Stimulated activated CD8-positive, alpha-beta memory T cell treated with anti-CD3 and anti-CD28 coated beads, Interleukin-7, amount 100 ng/mL, for 4 hours (primary cell): ENCODE measurements around the gene C11orf21.
"Not testable (repeated sequence)": the region's sequence is repeated elsewhere in the genome, so short reads cannot be mapped to it uniquely, and the experiment has no call there.

Experiments
- DNase-seq, 2 donors: peaks; one replicate each; pipeline ENCODE4 v3.0.0-alpha.2; 2020; ENCODE audit warnings: low read depth in 2 of 2

C11orf21 gene

DNA sequence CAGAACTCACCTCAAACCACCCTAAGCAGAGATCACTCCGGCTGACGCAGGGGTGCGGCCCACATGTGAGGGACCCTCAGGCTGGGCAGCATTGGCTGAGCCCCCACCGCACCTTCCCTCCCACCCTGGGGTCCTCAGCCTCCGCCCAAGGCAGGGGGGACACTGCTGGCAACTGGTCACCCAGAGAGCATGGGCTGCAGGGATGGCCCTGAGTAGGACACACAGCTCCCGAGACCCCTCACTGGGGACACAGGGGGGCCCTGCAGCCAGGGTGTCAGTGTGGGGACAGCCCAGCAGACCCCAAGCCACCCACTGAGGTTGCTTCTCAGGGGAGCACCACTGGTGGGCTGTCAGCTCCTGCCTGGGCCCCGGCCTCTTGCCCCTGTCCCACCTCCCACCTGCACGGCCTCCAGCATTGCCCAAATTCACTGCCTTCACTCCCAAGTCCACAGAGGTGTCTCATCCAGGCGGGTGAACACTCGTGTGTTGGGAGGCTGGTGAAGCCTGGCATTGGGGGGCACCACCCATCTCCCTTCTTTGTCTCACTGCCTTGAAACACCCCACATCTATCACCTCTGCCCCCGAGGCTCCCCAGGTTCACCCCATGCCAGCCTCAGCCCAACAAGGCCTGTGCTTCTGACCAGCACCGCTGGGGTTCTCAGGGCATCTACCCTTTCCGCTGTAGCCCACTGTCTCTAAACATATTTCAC lies 4.7 kb downstream of the C11orf21 start:
- DNase-seq = no peak

DNA sequence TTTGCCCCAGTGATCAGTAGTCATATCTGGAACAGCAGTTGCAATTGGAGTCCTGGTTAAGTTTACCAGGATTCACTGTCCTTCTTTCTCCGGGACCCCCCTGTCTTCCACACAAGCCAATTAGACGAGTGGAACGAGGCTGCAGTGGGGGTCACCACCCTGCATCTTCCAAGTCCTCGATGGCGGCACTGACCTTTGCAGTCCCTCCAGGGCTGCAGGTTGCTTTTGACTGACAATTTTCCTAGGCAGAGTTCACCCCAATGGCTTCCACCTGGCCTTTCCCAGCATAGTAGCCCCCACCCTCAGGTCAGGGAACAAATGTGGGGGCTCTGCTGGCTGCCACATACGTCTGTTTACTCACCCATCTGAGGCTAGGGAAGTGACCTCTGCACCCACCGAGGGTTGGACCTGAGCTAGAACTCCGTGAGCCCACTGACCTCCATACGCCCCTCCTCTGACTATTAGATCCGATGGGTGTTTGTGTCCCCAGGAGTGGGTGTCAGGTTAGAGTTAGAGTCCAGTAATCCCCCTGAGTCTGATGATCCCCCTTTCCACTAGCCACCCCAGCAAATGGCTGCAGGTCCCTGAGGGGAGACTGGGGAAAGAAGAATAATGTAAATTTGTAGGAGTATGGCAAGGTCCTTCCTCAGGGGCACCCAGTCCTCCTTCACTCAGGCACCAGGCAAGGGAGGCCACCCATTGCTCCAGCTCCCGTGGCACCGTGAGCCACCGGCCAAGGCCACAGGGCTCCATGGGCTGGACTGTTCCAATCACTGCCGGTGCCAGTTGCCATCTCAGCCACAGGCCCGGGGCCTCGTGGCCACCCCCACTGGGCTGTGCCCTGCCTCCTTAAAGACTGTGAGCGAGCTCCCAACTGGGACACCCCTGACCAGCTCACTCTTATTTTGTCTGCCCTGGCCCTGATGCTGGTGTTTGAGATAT lies 5.5 kb downstream of the C11orf21 start:
- no peak for DNase-seq

DNA sequence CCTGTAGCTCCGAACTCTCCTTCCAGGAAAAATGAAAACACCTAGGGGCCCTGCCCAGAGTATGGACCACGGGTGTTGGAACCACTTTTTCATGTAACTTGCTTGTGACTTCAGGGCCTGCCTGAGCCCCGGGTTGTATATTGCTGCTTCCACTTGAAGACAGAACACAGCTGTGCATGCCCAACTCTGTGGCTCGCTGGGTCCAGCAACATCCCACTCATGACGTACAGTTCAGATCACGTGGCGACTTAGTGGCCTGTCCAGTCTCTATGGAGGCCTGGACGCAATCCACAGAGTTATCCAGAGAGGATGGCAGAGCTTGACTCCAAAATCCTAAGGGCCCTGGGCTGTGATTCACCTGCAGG lies 6.8 kb downstream of the C11orf21 start:
- DNase-seq = no peak

DNA sequence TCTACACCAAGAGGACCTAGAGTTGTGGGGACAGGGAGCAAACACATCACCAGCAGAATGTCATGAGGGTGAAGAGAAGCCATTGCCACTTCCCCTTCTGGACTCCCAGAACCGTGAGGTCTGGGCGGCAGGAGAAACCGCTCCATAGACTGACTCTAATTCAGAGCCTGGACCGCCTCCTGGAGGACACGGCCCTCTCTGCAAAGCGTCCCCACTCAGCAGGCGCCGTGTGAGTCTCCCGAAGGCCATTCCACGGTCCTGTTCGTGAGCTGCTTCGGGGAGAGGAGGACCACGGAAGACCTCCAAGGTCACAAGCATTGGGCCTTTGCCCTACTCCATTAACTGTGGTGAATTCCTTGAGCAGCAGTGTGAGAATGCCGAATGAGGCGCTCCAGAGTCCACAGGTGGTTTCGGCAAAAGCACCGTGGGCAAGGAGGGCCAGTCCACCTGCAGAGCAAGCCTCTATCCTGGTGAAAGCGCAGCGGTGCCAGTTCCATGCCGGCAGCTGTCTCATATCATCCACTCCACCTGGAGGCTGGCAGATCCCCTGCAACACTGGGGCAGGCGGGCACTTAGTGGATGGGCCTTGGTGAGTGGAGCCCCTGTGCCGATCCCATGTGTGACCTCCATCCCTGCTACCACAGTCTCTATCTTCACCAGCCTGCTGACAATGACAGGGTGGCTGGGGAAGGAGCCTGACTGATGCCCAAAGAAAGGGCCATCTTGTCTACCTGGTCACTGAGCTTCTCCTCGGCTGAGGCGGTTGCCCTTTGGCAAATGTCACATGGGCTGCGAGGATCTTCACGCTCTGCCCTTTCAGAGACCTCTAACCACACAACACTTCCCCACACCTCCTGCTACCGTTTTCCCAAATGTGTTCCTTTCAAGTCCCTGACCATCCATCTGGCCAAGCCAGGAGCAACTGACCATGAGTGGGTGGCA lies 7.5 kb downstream of the C11orf21 start:
- DNase-seq = no peak

DNA sequence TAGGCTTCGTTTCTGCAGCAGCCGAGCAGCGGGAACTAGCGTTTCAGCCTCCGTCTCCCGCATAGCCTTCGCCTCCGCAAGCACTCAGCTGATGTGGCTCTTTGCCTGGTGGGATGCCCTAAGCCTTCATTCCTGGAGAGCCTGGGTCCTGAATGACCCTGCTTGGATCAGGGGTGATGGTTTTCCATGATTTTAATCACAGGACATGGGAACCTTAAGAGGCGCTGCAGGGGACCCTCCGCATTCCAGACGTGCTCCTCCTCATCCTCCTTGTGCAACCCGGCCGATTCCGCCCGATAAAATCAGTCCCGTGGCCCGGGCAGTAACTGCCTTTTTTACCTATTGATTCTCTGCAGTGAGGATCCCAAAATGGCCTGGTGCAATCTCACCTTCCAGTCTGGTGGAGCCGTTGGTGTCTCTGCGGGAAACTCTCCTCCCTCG lies 8.2 kb downstream of the C11orf21 start:
- no peak for DNase-seq

DNA sequence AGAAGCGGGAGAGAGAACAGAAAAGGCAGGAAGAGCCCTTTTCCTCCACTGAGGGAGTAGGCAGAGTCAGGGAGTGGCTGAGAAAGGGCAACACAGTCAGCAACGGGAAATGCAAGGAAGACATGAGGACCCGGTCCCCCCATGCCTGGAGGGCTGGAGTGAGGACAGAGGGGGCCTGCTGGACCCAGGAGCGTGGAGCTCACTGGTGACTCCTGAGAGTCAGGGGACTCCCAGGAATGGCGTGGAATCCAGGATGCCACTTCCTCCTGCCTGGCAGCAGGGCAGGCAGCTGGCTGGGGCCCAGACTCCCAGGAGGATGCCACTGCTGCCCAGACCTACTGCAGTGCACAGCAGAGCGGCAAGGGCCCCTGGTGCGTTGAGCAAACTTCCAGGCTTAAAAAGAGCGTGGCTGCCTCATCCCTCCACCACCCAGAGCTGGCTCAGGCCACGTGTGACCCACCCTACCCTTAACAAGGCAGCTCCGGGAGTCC lies 11.3 kb downstream of the C11orf21 start:
- DNase-seq = no peak

DNA sequence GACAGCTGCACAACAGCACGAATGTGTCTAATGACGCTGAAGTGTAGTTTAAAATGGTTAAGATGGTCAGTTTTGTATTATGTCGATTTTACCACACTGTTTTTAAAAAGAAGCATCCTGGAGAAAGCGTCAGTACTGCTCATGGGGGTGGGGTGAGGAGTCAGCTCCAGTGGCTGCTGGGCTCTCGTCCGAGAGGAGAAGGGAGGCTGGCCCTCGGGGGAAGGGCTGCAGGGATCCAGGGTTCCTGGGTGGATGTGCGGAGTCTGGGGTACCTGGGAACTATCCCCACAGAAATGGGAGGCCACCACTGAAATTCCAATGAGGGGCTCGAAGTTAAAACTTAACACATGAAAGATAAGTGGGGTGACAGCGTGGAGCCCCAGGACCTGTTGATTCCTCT lies 11.9 kb downstream of the C11orf21 start:
- DNase-seq = no peak

DNA sequence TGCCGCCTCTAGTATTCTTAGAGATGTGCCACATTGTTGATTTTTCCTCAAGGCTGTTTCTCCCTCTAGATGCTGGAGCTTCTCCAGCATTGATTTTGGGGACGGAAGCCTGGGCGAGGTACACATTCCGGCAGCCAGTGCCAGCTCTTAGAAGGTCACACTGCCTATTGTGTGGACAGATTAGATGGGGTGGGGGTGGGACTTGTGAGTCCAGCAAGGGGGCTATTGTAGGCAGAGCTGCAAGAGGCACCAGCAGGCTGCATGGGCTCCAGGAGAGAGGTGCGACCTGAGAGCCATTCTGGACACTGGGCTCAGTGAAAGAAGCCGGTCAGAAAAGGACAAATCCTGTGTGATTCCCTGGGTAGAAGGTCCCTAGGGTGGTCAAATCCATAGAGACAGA lies 12.4 kb downstream of the C11orf21 start:
- DNase-seq = no peak

DNA sequence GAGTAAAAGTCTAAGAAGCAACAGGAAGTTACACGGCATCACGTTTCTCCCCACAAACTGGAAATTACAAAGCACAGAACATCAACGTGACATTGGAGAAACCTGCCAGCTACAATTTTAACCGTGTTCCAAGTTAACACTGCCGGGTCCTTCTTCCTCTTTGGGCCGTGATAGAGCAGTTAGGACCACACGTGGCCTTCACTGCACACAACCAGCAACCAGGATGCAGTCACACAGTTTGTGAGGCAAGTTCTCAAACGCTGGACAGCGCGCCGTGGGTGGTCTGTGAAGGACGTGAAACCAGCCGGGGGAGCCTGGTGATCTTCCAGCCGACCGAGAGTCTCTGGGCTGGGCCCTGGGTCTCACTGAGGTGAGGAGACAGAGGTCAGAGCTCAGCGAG lies 14.6 kb downstream of the C11orf21 start:
- no peak for DNase-seq

DNA sequence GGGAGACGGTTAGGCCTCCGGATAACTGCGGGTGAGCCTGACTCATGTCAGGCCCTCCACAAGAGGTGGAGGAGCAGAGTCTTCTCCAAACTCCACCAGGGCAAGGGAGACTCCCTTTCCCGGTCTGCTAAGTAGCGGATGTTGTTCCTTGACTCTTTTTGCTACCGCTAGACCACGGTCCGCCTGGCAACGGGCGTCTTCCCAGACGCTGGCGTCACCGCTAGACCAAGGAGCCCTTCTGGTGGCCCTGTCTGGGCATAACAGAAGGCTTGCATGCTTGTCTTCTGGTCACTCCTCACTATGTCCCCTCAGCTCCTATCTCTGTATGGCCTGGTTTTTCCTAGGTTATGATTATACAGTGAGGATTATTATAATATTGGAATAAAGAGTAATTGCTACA lies 15.4 kb downstream of the C11orf21 start:
- DNase-seq = not testable (repeated sequence)

DNA sequence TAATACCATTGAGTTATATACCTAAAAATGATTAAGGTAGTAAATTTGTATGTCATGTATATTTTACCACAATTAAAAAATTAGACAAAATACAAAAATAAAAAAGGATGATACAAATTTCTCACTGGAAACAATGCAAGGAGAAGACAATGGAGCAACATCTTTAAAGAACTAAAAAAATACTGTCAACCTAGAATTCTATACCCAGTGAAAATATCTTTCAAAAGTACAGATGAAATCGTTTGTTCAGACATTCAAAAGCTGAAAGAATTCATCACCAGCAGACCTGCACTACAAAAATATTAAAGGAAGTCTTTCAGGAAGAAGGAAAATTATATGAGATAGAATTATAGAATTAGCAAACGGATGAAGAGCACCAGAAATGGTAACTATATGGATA lies 21.5 kb downstream of the C11orf21 start:
- no peak for DNase-seq

DNA sequence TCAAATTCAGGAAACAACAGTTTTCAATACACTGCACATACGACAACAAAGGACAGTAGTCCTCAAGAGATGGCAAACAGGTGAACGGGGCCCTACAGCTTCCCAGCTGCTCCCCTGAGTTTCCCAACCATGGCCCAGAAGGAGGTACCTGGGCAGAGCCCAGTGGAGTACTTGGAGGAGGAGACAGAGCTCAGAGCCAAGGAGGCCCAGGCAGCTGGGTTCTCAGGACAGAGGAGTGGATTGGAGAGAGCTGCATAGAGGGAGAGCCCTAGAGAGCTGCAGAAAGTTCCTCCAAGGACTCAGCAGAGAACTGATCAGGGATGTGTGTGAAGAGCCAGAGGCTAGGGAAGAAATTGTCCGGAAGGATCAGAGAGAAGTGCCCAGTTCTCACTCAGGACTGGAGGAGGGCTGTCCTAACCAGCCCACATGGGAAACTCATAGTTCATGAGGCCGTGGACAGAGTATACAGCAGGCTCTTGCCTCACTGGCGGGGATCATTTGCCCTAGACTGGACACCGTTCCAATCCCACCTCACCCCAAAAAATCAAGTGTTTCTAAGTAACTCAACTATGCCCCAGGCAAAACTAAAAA lies 23.7 kb downstream of the C11orf21 start:
- DNase-seq = no peak

DNA sequence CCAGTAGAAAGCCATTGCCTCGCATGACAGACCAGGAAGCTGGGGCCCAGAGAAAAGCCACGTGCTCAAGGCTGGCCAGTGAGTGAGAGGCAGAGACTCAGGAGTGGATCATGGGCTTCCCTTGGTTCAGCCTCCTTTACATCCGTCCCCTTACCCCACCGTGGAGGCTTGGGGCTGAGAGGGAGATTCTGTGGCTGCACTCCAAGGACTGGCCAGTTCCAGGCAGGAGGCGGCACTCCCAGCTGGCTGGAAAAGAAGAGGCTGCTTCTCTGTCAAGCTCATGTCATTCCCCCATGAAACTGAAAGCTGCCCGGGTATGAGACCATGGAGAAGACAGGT lies 24.7 kb downstream of the C11orf21 start:
- DNase-seq = no peak

DNA sequence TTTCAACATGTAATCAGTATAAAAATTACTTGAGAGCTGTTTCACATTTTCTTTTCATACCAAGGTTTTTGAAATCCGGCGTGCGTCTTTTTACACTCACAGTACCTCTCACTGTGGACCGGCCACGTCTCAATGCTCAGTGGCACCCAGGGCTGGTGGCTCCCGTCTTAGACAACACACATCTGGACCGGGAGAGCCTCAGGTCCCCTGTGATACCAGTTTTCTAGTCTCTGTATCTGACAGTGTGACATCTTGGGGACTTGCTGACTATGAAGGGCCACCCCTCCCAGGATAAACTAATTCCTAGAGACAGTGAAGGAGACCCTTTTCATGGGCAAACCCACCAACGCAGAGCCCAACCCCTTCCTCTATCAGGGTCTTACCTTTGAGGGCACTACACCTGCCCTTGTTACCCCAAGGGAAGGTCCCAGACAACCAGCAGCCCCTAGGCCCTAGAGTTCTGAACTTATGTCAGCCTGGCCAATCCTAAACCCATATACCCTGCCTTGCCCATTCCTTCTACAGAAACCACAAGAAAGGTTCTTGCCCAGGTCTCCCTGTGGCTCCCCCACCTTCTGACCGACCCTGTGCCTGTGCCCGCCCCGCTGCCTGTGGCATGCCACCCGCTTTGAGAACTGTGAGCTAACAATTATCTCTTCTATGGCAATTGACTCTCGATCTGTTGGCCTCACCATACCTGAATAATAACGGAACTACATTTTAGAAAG lies 25.3 kb downstream of the C11orf21 start:
- DNase-seq = no peak

DNA sequence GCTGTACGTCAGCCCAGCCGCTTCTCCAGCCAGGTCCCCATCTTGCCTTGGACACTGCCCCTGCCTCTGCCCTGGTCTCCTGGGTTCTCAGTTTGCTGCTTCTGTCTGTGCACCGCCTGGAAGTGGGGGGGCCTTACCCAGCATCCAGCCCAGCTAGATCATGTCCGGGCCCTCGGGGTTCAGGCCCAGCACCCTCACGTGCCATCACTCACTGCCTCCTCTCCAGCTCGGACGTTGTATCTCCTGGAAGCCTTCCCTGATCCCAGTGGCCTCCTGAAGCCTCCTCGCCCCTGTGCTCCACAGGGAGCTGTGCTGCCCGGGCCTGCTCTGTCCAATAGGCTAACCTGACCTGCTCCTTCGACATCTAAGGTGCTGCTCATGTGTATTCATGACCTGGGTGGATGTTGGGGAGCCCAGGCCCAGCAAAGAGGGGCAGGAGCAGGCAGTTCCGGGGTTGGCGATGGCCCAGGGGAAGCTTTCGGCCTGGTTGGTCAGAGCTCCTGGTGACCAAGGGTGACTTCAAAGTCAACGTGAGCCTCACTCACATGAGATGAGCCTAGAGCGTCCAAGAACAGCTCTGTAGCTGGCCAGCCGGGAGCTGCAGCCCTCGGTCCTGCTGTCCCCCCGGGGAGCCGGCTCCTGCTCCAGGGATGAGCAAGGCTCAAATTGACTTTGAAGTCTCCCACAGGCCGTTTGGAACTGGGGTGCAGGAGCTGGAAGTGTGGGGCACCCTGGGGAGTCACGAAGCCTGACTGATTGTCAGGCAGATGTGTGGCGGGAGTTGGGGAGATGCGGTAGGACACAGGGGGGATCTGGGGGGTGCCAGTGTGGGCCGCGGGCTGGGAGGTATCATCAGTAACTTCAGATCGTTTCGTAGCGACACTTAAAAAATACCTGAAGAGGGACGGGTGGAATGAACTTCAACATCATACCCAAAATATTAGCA lies 26.1 kb downstream of the C11orf21 start:
- no peak for DNase-seq

DNA sequence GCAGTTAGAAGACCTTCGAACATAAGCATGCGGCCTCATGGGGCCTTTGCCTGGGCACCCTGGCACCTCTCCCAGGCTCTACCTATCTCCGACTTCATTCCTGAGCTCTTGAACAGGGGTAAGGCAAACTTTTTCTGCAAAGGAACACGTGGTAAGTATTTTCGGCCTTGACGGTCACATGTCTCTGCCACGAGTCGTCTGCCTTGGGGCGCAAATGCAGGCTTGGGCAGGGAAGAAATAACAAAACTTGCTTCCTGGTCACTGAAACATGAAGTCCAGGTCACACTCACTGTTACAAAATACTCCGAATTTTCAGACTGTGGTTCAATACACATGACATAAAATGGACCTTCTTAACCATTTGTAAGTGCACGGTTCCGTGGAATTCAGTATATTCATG lies 27.9 kb downstream of the C11orf21 start:
- no peak for DNase-seq

DNA sequence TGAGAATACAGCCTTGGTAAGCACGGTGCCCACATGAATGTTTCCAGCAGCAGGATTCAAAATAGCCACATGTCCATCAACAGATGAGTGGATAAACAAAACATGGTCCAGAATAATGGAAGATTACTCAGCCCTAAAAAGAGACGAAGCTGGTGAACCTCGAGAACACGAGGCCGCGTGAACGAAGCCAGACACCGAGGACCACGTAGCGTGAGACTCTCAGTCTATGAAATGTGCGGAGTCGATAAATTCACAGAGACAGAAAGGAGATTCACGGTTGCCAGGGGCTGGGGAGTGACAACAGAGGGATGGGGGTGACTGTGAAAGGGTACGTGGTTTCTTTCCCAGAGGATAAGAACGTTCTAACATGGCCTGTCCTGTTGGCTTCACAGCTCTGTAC lies 28.4 kb downstream of the C11orf21 start:
- no peak for DNase-seq

DNA sequence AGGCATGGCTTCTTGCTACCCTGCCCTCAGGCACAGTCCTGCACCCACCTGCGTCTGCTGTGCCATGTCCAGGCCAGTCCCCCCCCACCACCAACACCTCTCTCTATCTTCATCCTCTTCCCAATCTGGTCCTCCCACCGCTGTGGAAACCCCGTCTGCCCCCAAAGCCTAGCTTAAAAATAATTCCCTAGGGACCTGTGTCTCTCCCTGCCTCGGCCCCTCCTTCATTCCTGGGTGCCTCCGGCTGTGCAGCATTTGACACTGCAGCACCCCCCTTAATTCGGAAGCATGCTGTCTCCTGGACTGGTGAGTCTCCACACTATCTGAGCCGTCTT lies 28.8 kb downstream of the C11orf21 start:
- DNase-seq = no peak

DNA sequence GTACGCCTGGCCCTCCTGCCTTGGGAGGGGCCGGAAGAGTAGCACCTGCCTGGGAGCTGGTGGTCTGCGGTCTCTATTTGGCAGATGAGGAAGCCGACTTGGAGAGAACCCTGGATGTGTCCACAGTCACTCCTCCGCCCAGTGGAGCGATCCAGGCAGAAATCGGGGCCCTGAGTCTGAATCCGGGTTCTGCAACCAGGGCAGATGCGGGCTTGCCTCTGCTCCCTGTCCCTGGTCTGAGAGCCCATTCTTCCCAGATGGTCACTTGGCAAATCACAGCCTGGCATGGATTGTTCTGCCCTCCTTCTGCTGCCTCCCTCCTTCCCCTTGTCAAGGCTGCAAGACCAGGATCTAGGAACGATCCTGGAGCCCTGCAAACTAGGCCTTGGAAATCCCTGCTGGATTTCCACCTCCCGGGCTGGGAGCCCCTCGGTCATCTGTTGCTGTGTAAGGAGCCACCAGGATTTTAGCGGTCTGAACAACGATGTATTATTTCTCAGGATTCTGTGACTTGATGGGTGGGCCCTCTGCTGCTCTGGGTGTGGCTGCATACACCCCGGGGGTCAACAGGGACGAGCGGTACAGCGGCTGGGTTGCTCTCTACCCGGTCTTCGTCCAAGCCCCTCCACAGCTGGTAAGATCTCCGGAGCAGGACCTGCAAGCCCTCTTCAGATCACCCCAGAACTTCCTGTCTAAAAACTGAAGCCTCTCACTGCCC lies 29.3 kb downstream of the C11orf21 start:
- no peak for DNase-seq
